Measurements from ENCODE around the gene MRPL41.
"Not testable (repeated sequence)": the region's sequence is repeated elsewhere in the genome, so short reads cannot be mapped to it uniquely, and the experiment has no call there.

Gene MRPL41

DNA sequence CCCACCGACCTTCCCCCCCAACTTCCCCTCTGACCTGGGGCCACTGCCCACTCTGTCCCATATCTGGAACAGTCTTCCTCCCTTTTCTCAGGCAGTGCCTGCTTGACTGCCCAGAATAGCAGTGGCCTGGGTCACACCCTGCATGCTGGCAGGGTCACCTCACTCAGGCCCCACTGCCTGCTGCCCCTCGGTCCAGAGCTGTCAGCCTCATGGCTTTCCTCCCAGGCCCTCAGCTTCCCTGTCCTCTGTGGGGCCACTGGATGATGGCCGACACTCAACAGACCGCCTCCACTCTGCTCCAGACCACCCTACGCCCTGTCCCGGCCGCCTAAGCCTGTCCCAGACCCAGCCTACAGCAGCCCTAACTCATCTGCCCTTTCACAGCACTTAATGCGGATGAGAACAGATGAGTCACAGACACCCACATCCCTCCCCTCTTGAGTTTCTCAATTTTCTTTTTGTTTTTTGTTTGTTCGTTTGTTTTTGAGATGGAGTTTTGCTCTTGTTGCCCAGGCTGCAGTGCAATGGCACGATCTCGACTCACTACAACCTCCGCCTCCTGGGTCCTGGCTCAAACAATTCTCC, 7.4 kb upstream of the MRPL41 start:
- Histone ChIP-seq H3K4me1 (ENCODE audit: insufficient read depth, low read length) (no peaks in the 10 kb centered on the region), H3K27ac (ENCODE audit: low read length) (no peak overlapping the region)

GRCh38 chr9:137545123-137545522, 6.6 kb upstream of the MRPL41 start:
- no peak overlapping the region for H3K9ac ChIP-seq (ENCODE audit: low read depth, low read length)
- no peaks in the 10 kb centered on the region for H3K36me3 ChIP-seq (ENCODE audit: insufficient read depth, low read depth, low read length)
- H3K4me1 ChIP-seq (ENCODE audit: insufficient read depth, low read length): no peaks in the 10 kb centered on the region
- no peaks in the 10 kb centered on the region for H3K27me3 ChIP-seq (ENCODE audit: insufficient read depth, low read length)
- no peak overlapping the region for H3K4me3 ChIP-seq (ENCODE audit: low read length)
- H3K9me3 ChIP-seq (ENCODE audit: insufficient read depth, low read depth, low read length): peaks cover 4% of the 10 kb centered on the region; the same call in 1 of the 2 replicates
- no peak overlapping the region for H3K27ac ChIP-seq (ENCODE audit: low read length)

More for the DNA sequence above, 7.4 kb upstream of the MRPL41 start:
- H3K27me3 ChIP-seq (ENCODE audit: insufficient read depth, low read length): no peaks in the 10 kb centered on the region
- peaks cover 4% of the 10 kb centered on the region; the same call in 1 of the 2 replicates for H3K9me3 ChIP-seq (ENCODE audit: insufficient read depth, low read depth, low read length)
- no peaks in the 10 kb centered on the region for H3K36me3 ChIP-seq (ENCODE audit: insufficient read depth, low read depth, low read length)
- H3K4me3 ChIP-seq (ENCODE audit: low read length): no peak overlapping the region
- H3K9ac ChIP-seq (ENCODE audit: low read depth, low read length): no peak overlapping the region

DNA sequence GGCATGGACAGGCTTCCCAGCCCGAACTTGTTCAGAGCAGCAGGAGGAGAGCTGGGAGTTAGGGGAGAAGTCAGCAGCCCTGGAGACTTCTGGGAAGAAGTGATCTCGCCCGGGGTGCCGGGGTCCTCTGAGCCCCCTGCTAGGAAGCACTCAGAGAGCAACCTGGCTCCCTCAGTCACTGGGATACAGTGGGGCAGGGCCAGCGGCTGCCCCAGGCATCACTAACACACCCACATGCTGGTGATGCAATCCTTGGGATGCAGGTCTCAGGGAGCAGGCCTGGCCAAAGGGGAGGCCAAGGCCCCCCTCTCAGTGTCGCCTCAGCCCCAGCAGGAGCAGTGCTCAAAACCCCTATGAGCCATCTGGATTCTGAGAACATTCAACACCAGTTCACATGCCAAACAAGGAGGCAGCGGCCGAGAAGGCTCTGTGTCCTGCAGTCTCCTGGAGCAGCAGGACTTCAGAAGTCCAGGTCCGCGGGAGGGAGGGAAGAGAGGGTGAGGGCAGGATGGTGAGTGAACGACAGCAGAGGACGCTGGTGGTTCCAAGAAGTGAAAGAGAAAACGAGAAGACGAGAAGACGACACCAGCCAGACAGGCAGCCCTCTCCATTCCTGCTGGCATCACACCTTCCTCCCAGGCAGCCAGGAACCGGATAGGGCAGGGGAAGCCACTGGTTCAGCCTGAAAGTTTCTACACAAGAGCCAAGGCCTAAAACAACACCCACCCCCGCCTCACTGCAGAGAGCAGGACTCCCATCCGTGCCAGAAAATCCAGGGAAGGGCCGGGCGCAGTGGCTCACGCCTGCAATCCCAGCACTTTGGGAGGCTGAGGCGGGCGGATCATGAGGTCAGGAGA, 3.8 kb upstream of the MRPL41 start:
- Histone ChIP-seq H3K9me3 (ENCODE audit: insufficient read depth, low read depth, low read length) (peaks cover 4% of the 10 kb centered on the region; the same call in 1 of the 2 replicates), H3K27me3 (ENCODE audit: insufficient read depth, low read length) (no peaks in the 10 kb centered on the region), H3K9ac (ENCODE audit: low read depth, low read length) (no peak overlapping the region), H3K27ac (ENCODE audit: low read length) (no peak overlapping the region), H3K4me1 (ENCODE audit: insufficient read depth, low read length) (no peaks in the 10 kb centered on the region), H3K36me3 (ENCODE audit: insufficient read depth, low read depth, low read length) (no peaks in the 10 kb centered on the region), H3K4me3 (ENCODE audit: low read length) (no peak overlapping the region)

GRCh38 chr9:137550231-137550621, 1.5 kb upstream of the MRPL41 start, which contains the start of gene PNPLA7:
Gene PNPLA7, minus strand, starts transcription at chr9:137550402. Its CDS starts 205 bp downstream, at chr9:137550197.
- Histone ChIP-seq H3K27ac (ENCODE audit: low read length) (no peak within 1 kb of the TSS), H3K9ac (ENCODE audit: low read depth, low read length) (peak within 1 kb of the TSS; percentile 27; the same call in 1 of the 2 replicates), H3K9me3 (ENCODE audit: insufficient read depth, low read depth, low read length) (peaks cover 4% of the 10 kb centered on the region; the same call in 1 of the 2 replicates), H3K36me3 (ENCODE audit: insufficient read depth, low read depth, low read length) (peaks cover 8% of the 10 kb centered on the region), H3K4me1 (ENCODE audit: insufficient read depth, low read length) (no peaks in the 10 kb centered on the region), H3K4me3 (ENCODE audit: low read length) (peak within 1 kb of the TSS; percentile 59), H3K27me3 (ENCODE audit: insufficient read depth, low read length) (no peaks in the 10 kb centered on the region)

- H3K9ac ChIP-seq (ENCODE audit: low read depth, low read length); H3K27ac ChIP-seq (ENCODE audit: low read length): not testable (repeated sequence)
- peaks cover 15% of the 10 kb centered on the region for H3K36me3 ChIP-seq (ENCODE audit: insufficient read depth, low read depth, low read length)
Measured at GRCh38 chr9:137550958-137551263, 768 bp upstream of the MRPL41 start.

GRCh38 chr9:137552022-137552768, 516 bp downstream of the MRPL41 start:
- Histone ChIP-seq H3K4me3 (ENCODE audit: low read length) (peak overlapping the region; percentile 90), H3K36me3 (ENCODE audit: insufficient read depth, low read depth, low read length) (peaks cover 25% of the 10 kb centered on the region), H3K27ac (ENCODE audit: low read length) (peak overlapping the region; percentile 54), H3K4me1 (ENCODE audit: insufficient read depth, low read length) (no peaks in the 10 kb centered on the region), H3K9me3 (ENCODE audit: insufficient read depth, low read depth, low read length) (no peaks in the 10 kb centered on the region), H3K9ac (ENCODE audit: low read depth, low read length) (peak overlapping the region; percentile 74; the same call in 1 of the 2 replicates), H3K27me3 (ENCODE audit: insufficient read depth, low read length) (no peaks in the 10 kb centered on the region)

More at GRCh38 chr9:137550958-137551263, 768 bp upstream of the MRPL41 start:
- H3K4me3 ChIP-seq (ENCODE audit: low read length): peak overlapping the region; percentile 59
- not testable (repeated sequence) for H3K4me1 ChIP-seq (ENCODE audit: insufficient read depth, low read length); H3K9me3 ChIP-seq (ENCODE audit: insufficient read depth, low read depth, low read length); H3K27me3 ChIP-seq (ENCODE audit: insufficient read depth, low read length)

DNA sequence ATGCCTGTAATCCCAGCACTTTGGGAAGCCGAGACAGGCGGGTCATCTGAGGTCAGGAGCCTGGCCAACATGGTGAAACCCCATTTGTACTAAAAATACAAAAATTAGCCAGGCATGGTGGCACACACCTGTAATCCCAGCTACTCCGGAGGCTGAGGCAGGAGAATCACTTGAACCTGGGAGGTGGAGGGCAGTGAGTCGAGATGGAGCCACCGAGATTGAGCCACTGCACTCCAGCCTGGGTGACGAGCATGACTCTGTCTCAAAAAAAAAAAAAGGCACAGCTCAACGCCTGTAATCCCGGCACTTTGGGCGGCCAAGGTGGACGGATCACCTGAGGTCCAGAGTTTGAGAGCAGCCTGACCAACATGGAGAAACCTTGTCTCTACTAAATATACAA, 2.0 kb downstream of the MRPL41 start:
- H3K27ac ChIP-seq (ENCODE audit: low read length); H3K27me3 ChIP-seq (ENCODE audit: insufficient read depth, low read length); H3K9me3 ChIP-seq (ENCODE audit: insufficient read depth, low read depth, low read length); H3K9ac ChIP-seq (ENCODE audit: low read depth, low read length); H3K4me1 ChIP-seq (ENCODE audit: insufficient read depth, low read length); H3K4me3 ChIP-seq (ENCODE audit: low read length): not testable (repeated sequence)
- H3K36me3 ChIP-seq (ENCODE audit: insufficient read depth, low read depth, low read length): peaks cover 34% of the 10 kb centered on the region

DNA sequence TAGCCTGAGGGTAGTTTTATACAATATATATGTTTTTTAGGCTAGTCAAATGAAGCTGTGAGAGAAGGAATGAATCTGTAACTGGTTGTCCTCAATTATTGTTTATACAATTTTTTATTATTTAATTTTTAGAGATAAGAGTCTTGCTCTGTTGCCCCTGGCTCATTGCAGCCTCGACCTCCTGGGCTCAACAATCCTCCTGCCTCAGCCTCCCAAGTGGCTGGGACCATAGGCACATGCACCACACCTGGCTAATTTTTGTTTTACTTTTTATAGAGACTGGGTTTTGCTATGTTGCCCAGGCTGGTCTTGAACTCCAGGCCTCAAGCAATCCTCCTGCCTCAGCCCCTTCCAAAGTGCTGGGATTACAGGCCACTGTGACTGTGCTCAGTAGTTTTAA, 2.7 kb downstream of the MRPL41 start:
- no peak overlapping the region for H3K27ac ChIP-seq (ENCODE audit: low read length)
- H3K9me3 ChIP-seq (ENCODE audit: insufficient read depth, low read depth, low read length): no peaks in the 10 kb centered on the region
- H3K9ac ChIP-seq (ENCODE audit: low read depth, low read length): no peak overlapping the region
- peaks cover 34% of the 10 kb centered on the region for H3K36me3 ChIP-seq (ENCODE audit: insufficient read depth, low read depth, low read length)
- no peaks in the 10 kb centered on the region for H3K27me3 ChIP-seq (ENCODE audit: insufficient read depth, low read length)
- H3K4me1 ChIP-seq (ENCODE audit: insufficient read depth, low read length): no peaks in the 10 kb centered on the region
- H3K4me3 ChIP-seq (ENCODE audit: low read length): no peak overlapping the region

- Histone ChIP-seq H3K9ac (ENCODE audit: low read depth, low read length) (no peak overlapping the region), H3K4me3 (ENCODE audit: low read length) (no peak overlapping the region), H3K4me1 (ENCODE audit: insufficient read depth, low read length) (no peaks in the 10 kb centered on the region), H3K36me3 (ENCODE audit: insufficient read depth, low read depth, low read length) (peaks cover 43% of the 10 kb centered on the region), H3K27ac (ENCODE audit: low read length) (no peak overlapping the region), H3K27me3 (ENCODE audit: insufficient read depth, low read length) (no peaks in the 10 kb centered on the region), H3K9me3 (ENCODE audit: insufficient read depth, low read depth, low read length) (no peaks in the 10 kb centered on the region)
Measured at GRCh38 chr9:137555179-137555578, 3.5 kb downstream of the MRPL41 start.

GRCh38 chr9:137556069-137556838, 4.6 kb downstream of the MRPL41 start:
- H3K27ac ChIP-seq (ENCODE audit: low read length): no peak overlapping the region
- no peak overlapping the region for H3K4me3 ChIP-seq (ENCODE audit: low read length)
- no peaks in the 10 kb centered on the region for H3K27me3 ChIP-seq (ENCODE audit: insufficient read depth, low read length)
- H3K9ac ChIP-seq (ENCODE audit: low read depth, low read length): no peak overlapping the region
- H3K4me1 ChIP-seq (ENCODE audit: insufficient read depth, low read length): no peaks in the 10 kb centered on the region
- peaks cover 43% of the 10 kb centered on the region for H3K36me3 ChIP-seq (ENCODE audit: insufficient read depth, low read depth, low read length)
- no peaks in the 10 kb centered on the region for H3K9me3 ChIP-seq (ENCODE audit: insufficient read depth, low read depth, low read length)

- no peaks in the 10 kb centered on the region for H3K27me3 ChIP-seq (ENCODE audit: insufficient read depth, low read length)
- H3K9me3 ChIP-seq (ENCODE audit: insufficient read depth, low read depth, low read length): no peaks in the 10 kb centered on the region
- H3K4me1 ChIP-seq (ENCODE audit: insufficient read depth, low read length): no peaks in the 10 kb centered on the region
- H3K36me3 ChIP-seq (ENCODE audit: insufficient read depth, low read depth, low read length): peaks cover 54% of the 10 kb centered on the region
- H3K4me3 ChIP-seq (ENCODE audit: low read length): no peak overlapping the region
- H3K27ac ChIP-seq (ENCODE audit: low read length): no peak overlapping the region
- no peak overlapping the region for H3K9ac ChIP-seq (ENCODE audit: low read depth, low read length)
Measured at GRCh38 chr9:137558127-137558526, 6.4 kb downstream of the MRPL41 start.
